ENCODE results near the gene C10orf53. TPM values are rescaled to one million over a fixed set of nuclear protein-coding genes. Genes with fewer than 3 reads are reported as not detected.

C10orf53 gene
- total RNA-seq, 1 experiment from 2014 or later, result not detected

DNA sequence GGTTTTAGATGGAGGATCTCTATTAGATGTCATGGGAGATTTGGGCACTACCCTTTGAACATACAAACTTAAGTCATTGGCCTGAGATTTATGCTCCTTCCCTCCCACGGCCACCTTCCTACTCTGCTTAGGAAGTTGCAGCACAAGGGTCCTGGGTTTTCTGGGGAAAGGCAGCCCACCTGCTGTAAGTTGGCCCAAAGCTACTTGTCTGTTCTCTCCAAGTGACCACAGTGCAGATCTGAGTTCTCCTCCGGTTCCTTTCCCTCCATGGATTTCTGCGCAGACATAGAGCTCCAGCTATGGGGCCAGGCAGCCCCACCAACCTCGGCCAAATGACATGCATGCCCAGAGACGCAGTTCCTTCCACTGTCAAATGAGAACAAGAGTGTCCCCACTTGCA lies 12.8 kb upstream of the C10orf53 start:
- Histone ChIP-seq H3K4ac (ENCODE audit: low read depth, low read length) (no peak overlapping the region), H4K20me1 (ENCODE audit: control insufficient read depth, insufficient read depth, insufficient read length) (no peaks in the 10 kb centered on the region), H3K27me3 (ENCODE audit: insufficient read depth, low read length) (peaks cover 3% of the 10 kb centered on the region; the same call in 1 of the 2 replicates), H2BK5ac (ENCODE audit: insufficient read length, low read length) (no peak overlapping the region), H3K4me2 (ENCODE audit: insufficient read depth, insufficient read length, low read length) (no peak overlapping the region), H4K8ac (replicated peaks; ENCODE audit: insufficient read length, low read depth, low read length) (no peak overlapping the region), H3K18ac (ENCODE audit: insufficient read length, low read depth, low read length) (no peak overlapping the region), H2BK120ac (ENCODE audit: low read depth, low read length, poor library complexity, severe bottlenecking) (no peak overlapping the region), H3K9ac (ENCODE audit: extremely low read depth, insufficient read length, low read length) (no peak overlapping the region), H4K91ac (ENCODE audit: insufficient read length, low read depth, low read length) (no peak overlapping the region), H2BK15ac (ENCODE audit: low read depth, low read length) (no peak overlapping the region), H3K56ac (ENCODE audit: insufficient read length, low read depth, low read length) (no peak overlapping the region), H2AK5ac (ENCODE audit: insufficient read length, low read length) (no peak overlapping the region), H3K23me2 (ENCODE audit: insufficient read length, low read depth, low read length, poor library complexity, severe bottlenecking) (no peaks in the 10 kb centered on the region), H4K5ac (ENCODE audit: insufficient read length, low read depth, low read length) (no peak overlapping the region), H2BK20ac (ENCODE audit: low read depth, low read length, poor library complexity, severe bottlenecking) (no peak overlapping the region), H3T11ph (ENCODE audit: low read length) (no peak overlapping the region), H3K79me1 (ENCODE audit: insufficient read depth, low read depth, low read length, poor library complexity, severe bottlenecking) (no peaks in the 10 kb centered on the region), H3K9me3 (ENCODE audit: control insufficient read depth, low read depth, low read length) (no peaks in the 10 kb centered on the region), H2AFZ (ENCODE audit: low read length) (no peak overlapping the region), H3K4me1 (ENCODE audit: insufficient read depth, low read length) (no peaks in the 10 kb centered on the region), H3K23ac (ENCODE audit: insufficient read length, low read depth, low read length) (no peak overlapping the region), H3K14ac (ENCODE audit: insufficient read depth, low read length) (no peak overlapping the region), H3K79me2 (ENCODE audit: insufficient read depth, low read length) (no peaks in the 10 kb centered on the region), H3K27ac (ENCODE audit: insufficient read length, low read depth, low read length) (no peak overlapping the region), H2BK12ac (ENCODE audit: insufficient read length, low read depth, low read length) (no peak overlapping the region)
- H3K27me3 Mint-ChIP-seq (ENCODE audit: low read depth), result peaks cover 91% of the 10 kb centered on the region
- no peak for DNase-seq
- no CpG with 5 or more reads among the region's 5 CpGs for WGBS (ENCODE audit: extremely low coverage, insufficient read length, low lambda C conversion rate)
- H3K4me3 Mint-ChIP-seq, result no peak overlapping the region
- no peaks in the 10 kb centered on the region for H3K9me3 Mint-ChIP-seq
- peaks cover 4 to 7% of the 10 kb centered on the region in 2 experiments for H3K4me1 Mint-ChIP-seq
- no peaks in the 10 kb centered on the region for H3K36me3 Mint-ChIP-seq (ENCODE audit: insufficient read depth in 1 of 3, low read depth in 3 of 3)
- TF ChIP-seq, protein P1, sequence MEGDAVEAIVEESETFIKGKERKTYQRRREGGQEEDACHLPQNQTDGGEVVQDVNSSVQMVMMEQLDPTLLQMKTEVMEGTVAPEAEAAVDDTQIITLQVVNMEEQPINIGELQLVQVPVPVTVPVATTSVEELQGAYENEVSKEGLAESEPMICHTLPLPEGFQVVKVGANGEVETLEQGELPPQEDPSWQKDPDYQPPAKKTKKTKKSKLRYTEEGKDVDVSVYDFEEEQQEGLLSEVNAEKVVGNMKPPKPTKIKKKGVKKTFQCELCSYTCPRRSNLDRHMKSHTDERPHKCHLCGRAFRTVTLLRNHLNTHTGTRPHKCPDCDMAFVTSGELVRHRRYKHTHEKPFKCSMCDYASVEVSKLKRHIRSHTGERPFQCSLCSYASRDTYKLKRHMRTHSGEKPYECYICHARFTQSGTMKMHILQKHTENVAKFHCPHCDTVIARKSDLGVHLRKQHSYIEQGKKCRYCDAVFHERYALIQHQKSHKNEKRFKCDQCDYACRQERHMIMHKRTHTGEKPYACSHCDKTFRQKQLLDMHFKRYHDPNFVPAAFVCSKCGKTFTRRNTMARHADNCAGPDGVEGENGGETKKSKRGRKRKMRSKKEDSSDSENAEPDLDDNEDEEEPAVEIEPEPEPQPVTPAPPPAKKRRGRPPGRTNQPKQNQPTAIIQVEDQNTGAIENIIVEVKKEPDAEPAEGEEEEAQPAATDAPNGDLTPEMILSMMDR (conservative IDR thresholded peaks at IDR 0.05), result no peak
- no peak overlapping the region; a peak in 1 of 7 replicates for H3K27ac Mint-ChIP-seq
